RCC 7860 (cell line): ENCODE results near the gene ALDH3A2.
"Not testable (repeated sequence)": the region's sequence is repeated elsewhere in the genome, so short reads cannot be mapped to it uniquely, and the experiment has no call there.

Source experiments
- DNase-seq: peaks from one replicate; pipeline ENCODE4 v3.0.0-alpha.2; 2015; ENCODE audit warnings: low spot score
- FAIRE-seq: peaks from 2 replicates; lab custom pipeline; 2012; peaks lifted over from hg19 to GRCh38; lab: Jason Lieb, UNC

The ALDH3A2 gene

DNA sequence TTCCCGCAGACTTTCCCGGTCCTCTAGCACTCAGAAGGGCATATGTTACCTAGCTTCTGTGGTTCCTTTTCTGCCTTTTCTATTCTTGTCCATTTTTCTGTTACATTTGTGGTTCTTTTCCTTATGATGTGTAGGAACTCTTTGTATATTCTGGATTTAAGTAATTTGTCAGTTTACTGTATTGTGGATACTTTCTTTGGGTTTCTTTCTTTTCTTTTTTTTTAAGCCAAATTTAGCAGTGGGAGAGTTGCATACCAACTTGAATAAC lies 657 bp downstream of the ALDH3A2 start:
- DNase-seq: no peak
- FAIRE-seq: no peak

DNA sequence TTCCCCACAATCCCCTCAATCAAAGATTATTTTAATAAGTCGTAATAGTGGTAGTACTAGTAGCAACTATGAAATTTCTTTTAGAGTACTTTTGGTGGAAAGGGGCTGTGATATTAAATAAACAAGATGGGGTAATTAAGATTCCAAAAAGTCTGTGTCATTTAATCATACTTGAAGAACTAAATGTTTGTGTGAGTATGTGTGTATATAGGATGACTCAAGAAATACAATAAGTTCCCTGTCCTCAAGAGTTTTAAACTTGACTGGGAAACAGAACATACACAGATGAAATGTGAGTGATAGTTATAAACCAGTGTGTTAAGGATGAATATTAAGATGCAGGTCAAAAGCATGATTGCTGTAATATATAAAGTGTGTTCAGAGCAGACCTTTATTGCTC lies 2.3 kb downstream of the ALDH3A2 start:
- no peak for DNase-seq
- no peak for FAIRE-seq

DNA sequence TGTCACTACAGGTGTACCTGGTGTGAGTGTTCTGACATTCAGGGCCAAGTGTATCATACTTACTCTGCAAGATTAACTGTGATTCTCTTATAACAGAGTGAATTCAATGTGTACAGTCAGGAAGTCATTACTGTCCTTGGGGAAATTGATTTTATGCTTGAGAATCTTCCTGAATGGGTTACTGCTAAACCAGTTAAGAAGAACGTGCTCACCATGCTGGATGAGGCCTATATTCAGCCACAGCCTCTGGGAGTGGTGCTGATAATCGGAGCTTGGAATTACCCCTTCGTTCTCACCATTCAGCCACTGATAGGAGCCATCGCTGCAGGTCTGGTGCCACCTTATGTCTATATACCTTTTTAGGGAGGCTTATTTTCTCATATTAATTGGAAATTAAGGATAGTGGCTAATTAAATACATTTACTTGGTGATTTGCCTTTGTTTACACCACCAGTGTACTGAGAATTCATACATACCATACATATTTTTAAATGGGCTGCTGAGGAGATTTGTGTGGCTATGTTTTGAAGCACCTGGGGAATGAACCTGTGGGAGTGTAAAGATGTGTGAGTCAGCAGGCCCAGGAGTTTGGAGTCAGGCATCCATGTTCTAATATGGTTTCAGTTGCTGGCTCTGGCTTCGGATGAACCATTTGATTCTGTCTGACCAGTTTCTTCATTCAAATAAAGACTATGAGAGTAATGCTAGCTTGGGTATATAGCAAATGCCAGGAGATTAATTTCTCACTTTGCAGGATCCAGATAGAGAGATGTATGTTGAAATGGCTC lies 3.1 kb downstream of the ALDH3A2 start:
- DNase-seq (no peak), FAIRE-seq (no peak)

DNA sequence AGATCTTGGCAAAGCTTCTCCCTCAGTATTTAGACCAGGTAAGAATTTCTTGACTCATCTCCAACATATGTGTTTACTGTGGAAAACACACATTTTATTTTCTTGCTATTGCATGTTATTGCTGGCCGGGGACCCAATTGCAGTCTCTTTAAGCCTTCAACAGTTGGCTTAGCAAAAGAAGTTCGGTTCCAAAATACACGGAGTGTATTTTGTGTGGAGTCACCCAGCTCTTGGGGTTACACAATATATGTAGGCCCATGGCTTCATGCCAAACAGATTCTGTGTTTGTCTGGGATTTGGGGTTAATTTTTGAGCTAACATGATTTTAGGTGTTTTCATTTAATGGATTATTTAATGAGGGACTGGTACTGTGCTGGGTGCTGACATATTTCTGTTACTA lies 4.0 kb downstream of the ALDH3A2 start:
- no peak for DNase-seq
- no peak for FAIRE-seq

DNA sequence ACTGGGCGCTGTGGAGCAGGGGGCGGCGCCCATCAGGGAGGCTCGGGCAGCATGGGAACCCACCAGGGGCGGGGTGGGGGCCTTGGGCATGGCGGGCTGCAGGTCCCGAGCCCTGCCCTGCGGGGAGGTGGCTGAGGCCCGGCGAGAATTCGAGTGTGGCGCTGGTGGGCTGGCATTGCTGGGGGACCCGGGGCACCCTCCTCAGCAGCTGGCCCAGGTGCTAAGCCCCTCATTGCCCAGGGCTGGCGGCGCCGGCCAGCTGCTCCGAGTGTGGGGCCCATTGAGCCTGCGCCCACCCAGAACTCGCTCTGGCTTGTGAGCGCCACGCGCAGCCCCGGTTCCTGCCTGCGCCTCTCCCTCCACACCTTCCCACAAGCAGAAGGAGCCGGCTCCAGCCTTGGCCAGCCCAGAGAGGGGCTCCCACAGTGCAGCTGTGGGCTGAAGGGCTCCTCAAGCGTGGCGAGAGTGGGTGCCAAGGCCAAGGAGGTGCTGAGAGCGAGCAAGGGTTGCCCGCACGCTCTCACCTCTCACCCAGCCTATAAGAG lies 5.9 kb downstream of the ALDH3A2 start:
- DNase-seq: no peak
- no peak for FAIRE-seq

DNA sequence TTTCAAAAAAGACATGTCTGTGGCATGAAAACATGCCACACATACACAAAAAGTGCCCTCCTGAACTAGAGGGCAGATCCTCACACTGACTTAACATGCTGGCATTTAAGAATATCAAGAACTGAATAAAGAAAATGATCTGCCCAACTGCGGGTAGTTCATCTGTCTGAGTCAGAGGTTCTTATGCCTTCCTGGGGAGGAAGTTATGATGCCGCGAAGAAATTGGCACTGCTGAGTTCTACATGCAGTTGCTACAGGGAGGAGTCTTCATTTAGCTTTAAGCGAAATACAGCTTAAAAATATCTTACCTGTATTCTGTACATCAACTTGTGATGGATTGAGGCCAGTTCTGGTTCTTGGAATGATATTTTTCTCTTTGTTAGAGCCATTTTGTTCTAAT lies 6.3 kb downstream of the ALDH3A2 start:
- FAIRE-seq: no peak

DNA sequence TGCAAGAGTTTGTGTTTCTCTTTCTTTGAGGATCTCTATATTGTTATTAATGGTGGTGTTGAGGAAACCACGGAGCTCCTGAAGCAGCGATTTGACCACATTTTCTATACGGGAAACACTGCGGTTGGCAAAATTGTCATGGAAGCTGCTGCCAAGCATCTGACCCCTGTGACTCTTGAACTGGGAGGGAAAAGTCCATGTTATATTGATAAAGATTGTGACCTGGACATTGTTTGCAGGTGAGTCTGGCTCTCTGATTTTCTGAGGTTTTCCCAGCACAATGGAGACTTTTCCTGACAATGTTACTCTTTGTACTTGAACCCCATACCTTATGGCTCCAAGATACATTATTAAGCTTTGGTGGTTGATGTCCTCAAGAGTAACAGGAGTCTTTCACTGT lies 7.8 kb downstream of the ALDH3A2 start:
- FAIRE-seq: no peak
- no peak for DNase-seq

More for the DNA sequence above, 6.3 kb downstream of the ALDH3A2 start:
- DNase-seq: no peak

DNA sequence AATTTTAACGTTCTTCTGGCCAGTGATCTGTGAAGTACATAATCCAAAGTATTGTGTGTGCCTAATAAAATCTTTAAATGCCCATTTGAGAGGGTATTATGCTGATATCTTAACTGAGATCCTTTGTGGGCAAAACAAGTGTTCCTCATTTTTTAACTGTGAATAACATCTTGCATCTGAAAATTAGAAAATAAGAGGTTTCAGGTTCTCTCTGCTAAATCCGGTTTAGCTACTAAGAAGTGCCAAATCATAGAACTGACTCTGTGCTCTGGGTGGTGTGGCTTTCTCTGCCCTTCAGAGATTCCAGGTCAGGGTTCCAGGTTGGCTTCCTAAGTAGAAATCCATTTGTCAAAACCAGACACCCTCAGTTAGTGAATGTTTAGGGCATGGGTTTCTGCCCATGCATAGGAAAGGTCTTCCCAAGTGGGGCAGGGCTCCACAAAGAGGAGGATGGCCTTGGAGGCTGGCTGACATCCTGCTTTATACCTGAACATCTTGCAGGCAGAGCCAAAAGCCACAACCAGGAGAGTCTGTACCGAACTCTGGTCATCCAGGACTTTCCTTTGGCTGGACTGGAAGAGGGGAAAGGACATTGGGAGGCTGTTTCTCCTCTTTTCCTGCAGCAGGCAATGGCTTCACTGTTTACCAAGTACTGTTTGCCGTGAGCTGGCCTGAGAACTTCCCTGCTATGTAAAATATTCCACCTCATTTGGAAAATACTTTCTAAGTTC lies 8.5 kb downstream of the ALDH3A2 start:
- FAIRE-seq: no peak
- DNase-seq: no peak

DNA sequence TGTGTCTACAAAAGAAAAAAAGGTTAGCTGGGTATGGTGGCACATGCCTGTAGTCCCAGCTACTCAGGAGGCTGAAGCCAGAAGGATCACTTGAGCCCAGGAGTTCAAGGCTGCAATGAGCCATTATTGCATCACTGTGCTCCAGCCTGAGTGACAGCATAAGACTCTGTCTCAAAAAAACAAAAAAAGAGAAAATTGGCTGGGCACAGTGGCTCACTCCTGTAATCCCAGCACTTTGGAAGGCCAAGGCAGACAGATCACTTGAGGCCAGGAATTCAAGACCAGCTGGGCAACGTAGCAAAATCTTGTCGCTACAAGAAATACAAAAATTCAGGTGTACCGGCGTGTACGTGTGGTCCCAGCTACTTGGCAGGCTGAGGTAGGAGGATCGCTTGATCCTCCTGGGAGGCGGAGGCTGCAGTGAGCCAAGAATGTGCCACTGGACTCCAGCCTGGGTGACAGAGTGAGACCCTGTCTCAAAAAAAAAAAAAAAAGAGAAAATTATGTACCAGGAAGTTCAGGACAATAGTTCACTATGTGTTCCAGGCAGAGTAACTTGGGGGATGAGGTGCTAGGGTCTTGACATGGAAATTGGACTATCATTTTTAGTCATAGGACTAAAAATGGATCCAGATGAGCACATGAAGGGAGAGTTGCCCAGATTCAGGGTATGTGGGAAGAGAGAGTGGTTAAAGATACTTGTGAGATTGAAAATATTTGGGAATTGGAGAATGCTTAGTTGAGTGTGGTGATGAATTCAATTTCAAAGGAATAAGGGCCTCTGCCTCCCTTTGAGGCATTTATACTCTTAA lies 11.0 kb downstream of the ALDH3A2 start:
- FAIRE-seq (no peak), DNase-seq (no peak)

DNA sequence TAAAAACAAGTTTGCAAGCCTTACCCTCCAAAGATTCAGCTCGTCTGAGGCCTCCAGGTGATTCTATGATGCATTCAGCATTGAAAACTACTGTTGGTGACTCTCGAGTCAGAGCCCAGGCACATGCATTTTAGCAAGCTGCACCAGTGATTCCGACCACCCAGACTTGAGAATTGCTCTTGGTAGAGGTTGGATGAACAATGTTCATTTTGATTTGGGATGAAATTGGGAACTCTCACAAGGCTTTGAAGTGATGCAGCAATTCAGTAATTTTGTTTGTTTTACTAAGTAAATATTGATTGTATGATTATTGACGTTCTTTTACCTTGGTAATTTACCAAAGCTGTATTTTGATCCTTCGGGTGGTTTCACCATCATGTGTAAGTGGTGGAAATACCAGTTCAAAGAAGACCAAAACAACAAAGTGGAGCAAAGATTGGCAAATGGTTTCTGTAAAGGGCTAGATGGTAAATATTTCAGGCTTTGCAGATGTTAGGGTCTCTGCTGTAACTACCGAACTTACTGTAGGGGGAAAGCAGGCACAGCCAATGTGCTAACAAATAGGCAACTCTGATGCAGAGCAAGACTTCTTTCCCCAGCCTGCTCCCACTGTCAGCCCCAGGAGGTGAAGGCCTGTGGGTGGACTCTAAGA lies 11.8 kb downstream of the ALDH3A2 start:
- DNase-seq (no peak), FAIRE-seq (no peak)

DNA sequence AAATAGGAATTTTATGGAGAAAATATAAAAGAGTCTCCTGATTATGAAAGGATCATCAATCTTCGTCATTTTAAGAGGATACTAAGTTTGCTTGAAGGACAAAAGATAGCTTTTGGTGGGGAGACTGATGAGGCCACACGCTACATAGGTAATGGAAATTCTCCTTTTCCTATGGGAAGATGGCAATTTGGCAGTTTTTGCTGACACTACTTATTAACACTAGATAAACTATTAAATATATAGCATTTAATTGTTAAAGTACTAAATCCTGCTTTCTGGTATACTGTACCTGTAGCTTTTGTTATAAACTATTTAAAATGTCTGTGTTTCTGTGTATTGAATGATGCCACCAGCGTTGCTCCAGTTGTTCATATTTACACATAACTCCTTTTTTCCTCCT lies 12.6 kb downstream of the ALDH3A2 start:
- FAIRE-seq: no peak
- DNase-seq: no peak

DNA sequence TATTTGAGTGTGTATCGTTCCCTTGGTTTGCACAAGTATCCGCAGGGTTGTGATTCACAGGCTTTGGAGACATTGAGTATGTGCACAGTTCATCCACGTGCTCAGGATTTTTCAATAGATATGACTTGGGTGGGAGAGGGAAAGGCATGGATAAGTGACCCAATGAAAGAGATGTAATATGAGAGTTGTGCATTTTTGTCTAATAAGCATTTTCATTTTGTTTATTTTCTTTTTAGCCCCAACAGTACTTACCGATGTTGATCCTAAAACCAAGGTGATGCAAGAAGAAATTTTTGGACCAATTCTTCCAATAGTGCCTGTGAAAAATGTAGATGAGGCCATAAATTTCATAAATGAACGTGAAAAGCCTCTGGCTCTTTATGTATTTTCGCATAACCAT lies 14.5 kb downstream of the ALDH3A2 start:
- DNase-seq (no peak), FAIRE-seq (no peak)

DNA sequence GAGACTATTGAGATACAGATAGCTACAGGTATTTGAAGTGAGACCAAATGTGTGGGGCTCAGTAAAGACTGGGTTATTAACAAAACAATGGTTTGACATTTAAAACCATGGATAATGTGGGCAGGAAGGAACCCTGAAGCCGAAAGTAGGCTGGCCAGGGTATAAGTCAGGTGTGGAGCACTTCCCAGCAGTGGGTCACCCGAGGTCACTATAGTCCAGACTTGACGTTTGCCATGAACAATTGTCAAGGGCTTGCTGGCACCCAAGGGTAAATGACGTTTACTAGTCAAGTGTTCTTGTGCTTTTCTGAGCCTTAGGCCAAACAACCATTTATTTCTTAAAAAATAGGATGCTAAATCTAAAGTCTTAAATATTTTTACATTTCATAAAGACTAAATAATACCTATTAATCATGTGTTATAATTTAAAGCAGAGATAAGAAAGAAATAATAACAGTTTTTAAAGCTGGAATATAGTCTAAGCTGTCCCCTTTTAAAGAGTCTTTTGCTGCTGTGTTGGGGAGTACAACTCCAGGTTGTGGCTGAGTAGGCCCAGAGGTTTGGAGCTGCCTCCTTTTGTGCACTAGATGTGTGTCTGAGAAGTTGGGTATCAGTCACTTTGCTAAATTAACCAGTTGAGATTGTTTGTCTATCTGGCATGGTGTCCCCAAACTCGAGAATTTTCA lies 15.7 kb downstream of the ALDH3A2 start:
- FAIRE-seq: no peak
- no peak for DNase-seq

DNA sequence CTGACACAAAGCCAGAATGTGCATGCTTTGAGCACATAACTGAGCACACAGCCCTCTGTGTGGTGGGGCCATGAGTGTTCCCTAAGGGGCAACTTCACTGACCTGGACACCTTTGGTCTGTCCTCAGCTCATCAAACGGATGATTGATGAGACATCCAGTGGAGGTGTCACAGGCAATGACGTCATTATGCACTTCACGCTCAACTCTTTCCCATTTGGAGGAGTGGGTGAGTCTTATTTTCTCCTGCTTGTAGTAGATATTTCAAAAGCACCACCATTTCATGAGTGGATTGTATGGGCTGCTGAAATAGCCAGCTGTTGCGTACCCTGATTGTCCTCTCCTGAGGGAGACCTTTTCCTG lies 16.2 kb downstream of the ALDH3A2 start:
- DNase-seq (no peak), FAIRE-seq (no peak)

DNA sequence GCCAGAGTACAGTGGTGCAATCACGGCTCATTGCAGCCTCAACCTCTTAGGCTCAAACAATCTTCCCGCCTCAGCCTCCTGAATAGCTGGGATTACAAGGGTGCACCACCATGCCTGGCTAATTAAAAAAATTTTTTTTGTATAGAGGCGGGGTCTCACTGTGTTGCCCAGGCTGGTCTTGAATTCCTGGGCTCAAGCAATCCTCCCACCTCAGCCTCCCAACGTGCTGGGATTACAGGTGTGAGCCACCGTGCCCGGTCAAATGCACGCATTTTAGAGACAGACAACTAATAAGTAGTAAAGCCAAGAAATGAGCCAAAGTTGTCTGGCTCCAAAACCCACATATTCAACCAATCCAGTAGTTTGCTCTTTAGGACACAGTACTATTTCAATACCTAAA lies 21.1 kb downstream of the ALDH3A2 start:
- DNase-seq, FAIRE-seq: not testable (repeated sequence)

DNA sequence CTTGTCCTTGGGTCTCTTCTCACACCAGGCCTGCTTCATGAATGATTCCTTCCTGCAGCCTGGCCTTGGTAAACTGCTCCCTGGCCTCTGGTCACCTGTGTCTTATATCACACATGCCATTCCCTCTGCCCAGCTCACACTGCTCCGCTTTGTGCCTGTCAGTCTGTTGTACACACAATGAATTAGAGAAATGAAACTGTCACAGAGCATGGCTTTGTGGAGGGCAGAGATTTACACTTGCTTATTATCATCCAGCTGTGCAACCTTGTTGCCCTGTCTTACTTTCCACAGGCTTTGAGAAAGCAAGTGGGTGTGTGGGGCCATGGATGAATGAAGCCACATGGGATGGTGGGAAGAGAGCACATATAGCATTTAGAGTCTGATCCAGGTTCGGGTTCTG lies 22.4 kb downstream of the ALDH3A2 start:
- DNase-seq: no peak
- FAIRE-seq: no peak

DNA sequence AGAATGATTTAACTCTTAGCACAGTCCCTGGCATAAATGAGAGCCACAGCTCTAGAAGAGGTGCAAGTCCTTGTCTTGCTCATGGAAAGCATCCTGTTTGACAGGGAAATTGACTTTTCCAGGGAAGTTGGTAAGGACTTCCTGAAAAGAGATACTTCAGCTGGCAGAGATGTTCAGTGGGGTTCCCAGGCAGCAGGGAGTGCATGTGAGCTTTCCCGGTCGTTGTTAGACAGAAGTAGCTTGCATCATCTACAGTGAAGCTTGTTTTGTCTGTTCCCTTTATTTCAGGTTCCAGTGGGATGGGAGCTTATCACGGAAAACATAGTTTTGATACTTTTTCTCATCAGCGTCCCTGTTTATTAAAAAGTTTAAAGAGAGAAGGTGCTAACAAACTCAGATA lies 22.9 kb downstream of the ALDH3A2 start:
- DNase-seq (no peak), FAIRE-seq (no peak)

DNA sequence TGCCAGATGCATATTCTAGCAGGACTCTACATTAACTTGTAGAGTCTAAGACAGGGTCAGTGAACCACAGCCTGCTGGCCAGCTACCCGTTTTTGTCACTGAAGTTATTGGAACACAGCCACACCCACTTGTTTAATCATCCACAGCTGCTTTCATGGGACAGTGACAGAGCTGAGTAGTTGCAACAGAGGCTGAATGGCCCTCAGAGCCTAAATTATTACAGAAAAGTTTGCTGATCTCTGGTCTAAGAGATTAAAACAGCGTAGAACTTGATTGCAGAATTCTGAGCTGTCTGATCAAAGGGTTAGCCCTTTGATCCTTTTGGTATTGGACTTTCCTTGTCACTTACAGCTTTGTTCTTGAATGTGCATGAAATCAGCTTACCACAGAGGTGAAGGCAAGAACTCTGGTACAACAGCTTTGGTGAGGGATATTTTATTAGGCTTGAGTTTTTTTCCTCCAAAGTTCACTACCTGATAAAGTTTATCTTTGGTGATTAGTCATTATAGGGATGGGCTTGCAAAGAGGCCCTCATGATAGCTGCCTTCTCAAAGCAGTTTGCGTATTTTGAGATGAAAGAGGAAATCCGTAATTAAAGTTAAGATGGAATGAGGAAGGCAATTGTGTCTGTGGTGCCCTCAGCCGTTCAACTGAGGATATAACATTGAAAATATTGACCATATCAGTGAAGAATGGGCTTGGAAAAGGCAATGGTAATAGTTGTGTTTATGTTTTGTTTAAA lies 23.6 kb downstream of the ALDH3A2 start:
- peak; percentile 47 for DNase-seq
- FAIRE-seq: peak; percentile 75

DNA sequence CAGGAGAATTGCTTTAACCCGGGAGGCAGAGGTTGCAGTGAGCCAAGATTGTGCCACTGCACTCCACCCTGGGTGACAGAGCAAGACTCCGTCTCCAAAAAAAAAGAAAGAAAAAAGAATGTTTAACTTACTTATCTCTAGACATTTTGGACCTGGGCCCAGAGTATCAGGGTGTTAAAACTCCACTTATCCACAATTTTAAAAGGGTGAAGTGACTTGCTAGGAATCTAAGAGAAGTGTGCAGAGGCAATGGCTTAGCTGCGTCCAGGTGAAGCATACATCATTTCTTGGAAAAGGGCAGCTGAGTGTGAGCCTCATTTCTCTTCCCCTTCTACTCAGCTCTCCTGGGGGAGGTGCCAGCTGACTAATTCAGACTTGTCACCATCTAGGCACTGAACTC lies 25.1 kb downstream of the ALDH3A2 start:
- no peak for DNase-seq
- FAIRE-seq: no peak

DNA sequence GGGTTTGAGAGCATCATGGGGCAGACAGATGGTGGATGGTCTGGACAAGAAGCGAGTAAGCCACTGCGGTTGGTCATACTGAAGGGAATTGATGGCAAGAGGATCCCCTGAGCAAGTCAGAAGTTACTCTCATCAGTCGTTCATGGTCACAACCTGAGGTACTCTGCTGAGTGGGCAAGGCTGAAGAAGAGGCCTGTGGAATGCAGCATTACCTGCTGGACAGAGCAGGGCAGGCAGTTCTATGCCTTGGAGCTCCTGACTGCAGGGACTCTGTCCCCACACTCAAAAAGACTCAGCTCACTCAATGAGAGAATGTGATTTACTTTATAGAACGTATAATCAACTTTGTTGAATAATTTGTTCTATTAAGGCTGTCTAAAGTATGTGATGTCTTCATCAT lies 28.3 kb downstream of the ALDH3A2 start:
- FAIRE-seq: no peak
- no peak for DNase-seq
